ENCODE measurements around the gene TMCO4.

TMCO4 gene

DNA sequence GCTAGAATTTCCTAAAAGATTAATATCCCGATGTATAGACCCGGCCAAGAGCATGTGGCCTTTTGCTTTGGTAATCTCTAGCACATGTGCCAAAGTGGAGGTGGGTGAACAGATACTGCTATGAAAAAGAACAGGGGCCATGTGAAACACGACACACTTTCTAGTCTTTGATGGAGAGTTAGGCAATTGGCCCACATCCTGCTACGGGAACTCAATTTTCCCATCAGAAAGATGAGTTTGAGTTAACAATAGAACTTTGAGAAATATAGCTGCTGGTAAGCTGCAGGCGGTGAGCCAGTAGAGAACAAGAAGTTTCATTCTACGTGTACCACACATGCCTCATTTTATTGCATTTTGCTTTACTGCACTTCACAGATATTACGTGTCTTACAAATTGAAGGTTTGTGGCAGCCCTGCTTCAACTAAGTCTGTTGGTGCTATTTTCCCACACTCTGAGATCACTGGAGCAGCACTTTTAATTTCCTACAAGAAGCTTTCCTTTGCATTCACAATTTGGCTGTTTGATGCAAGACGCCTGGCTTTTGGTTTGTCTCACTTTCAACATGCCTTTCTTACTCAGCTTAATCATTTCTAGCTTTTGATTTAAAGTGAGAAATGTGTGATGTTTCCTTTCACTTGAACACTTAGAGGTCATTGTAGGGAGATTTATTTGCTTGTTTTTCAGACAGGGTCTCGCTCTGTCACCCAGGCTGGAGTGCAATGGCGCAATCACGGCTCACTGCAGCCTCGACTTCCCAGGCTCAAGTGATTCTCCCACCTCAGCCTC lies 88.7 kb downstream of the TMCO4 start:
- no peak for DNase-seq

DNA sequence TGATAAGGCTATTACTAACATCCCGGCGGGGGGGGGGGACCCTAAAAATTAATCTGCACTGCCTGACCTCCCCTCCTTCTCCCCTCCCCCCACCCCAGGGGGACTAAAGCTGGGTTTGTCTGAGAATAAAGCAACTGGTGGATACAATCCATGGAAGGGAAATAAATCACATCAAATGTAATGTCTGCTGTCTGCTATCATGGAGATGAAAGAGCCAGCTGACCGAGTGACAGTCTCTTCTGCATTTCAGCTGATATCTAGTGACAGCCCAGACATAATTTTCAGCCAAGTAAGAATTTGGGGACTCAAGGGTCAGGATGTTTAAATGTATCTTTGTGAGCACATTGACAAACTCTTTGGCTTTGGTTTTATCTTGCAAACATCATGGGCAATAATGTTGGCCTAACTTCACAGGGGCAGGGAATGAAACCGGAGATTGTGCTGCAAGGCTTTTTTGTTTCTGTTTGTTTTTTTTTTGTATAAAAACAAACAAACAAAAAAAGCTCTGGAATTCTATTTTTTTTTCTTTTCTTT lies 90.4 kb downstream of the TMCO4 start:
- no peak for DNase-seq

DNA sequence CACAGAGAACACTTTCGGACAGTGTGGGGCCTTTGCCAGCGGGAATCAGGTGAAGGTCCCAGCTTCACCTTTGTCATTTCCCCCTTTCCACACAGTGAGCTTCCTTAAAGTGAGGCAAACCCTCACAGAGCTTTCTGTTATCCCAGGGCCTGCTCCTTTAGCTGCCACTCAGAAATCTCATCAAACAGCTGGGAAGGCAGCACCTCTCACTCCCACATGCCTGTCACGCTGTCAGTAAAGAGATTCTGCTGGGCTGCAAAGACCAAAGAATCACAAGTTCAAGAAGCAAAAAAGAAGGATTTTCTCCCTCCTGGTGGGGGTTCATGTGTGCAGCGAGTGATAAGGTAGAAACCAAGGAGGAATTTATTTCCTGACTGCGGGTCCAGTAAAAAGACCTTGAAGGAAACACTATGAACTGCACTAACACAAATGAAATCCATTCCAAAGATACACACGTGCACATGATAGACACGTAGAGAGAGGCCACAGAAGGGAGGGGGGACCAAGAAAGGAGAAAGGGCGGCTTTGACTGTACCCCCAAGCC lies 91.1 kb downstream of the TMCO4 start:
- no peak for DNase-seq

DNA sequence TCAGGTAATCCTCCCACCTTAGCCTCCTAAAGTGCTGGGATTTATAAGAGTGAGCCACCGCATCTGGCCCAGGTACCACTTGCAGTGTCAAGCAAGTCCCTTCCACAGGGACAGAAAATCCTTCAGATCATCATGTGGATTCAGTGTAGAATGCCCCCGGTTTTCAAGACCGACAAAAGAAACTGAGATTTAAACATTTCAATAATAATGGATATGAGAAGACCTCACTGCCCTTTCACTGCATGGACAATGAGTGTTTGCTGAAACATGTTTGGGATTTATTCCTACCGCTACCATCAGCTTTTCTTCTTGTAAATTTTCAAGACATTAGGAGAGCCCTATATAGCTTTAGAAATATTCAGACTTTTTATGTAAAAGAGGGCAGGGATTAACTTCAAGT lies 93.6 kb downstream of the TMCO4 start:
- no peak for DNase-seq

DNA sequence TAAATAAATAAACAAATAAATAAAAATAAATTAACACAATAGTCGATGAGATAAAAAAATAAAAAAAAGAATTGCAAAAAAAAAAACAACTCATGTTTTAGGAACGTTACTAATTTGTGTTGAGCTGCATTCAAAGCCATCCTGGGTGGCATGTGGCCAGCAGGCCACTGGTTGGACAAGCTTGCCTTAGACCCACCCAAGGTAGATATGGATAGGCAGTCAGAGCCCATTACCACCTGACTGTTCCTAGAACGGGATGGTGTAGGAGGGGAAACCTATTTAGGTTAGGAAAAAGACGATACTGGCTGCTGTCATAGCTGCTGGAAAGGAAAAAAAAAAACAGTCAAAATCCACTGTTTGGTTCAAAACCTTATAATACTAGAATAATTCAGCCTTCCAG lies 94.3 kb downstream of the TMCO4 start:
- no peak for DNase-seq

DNA sequence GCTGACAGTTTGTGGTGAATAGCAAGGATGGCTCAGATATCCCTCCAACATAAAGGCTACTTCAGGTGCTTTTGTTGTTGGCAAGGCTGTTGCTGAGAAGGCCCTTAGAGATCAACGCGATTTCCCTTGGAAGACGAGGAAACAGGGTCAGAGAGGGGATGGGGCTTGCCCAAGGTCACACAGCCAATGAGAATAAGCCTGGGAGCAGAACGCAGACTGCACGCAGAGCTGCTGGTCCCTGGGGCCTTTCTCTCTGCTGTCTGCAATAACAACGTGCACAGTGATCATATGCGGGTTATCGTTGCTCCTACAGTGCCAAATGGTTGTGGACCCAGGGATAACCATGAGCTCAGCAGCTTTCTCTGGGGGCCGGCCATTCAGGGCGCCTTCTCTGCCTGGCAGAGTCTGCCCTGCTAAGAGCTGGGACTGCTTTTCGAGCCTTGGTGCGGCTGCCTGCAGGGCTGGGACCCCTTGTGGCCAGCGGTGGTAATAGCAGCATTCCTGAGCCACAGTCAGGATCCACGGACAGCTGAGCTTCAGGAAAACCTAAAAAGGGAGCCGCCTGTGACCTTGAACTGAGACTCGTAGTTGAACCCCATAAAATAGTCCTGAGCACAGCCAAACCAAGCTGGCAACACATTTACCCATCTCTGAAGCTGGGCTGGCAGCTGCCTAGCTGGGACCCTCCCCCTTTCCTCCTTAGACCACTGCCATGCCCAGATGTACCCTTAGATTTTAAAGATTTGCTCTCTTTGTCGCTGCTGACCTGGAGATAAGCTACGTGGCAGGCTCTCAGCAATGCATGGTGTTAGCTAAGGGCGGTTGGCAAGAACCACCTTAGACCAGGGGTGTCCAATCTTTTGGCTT lies 95.2 kb downstream of the TMCO4 start:
- DNase-seq, result peak; percentile 61

DNA sequence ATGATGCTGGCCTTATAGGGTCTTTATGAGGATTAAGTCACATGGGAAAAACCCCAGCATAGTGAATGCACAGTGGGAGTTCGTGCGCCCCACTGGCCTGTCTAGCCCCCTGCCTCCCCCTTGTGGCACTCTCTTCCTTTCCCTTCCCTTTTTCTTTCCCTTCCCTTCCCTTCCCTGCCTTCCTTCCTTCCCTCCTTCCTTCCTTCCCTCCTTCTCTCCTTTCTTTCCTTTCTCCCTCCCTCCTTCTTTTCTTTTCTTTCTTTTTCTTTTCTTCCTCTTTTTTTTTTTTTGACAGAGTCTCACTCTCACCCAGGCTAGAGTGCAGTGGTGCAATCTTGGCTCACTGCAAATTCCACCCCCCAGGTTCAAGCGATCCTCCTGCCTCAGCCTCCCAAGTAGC lies 96.4 kb downstream of the TMCO4 start:
- no peak for DNase-seq

DNA sequence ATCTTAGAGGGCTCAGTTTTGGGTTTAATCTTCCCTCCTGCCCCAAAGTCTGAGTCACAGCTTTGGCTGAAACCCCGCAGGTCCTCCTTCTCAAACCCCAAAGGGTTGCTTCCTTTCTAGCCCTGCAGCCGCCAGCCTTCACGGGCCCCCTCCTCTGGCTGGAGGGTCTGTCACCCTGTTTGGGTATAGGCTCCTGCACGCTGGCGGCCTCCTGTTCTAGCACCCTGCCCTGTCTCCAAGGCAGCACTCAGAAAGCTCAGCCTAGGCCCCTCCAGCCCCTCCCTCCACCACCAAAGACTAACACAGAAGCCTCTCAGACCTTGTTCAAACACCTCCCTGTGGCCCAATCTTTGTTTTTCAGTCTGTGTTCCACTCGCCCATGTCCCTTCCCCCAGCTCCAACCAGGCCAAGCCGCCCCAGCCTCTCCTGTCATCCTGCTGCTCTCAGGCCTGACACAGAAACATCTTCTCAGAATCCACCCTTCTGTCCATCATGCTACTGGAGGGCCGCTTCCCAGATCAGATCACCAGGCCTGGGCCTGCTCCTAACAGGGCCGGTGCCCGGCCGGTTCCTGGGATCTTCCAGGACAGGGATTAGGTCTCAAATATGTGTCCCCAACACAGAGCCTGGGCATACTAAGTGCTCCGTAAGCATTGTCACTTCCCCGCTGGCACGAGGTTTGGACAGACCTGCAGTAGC lies 99.5 kb downstream of the TMCO4 start:
- DNase-seq, result no peak

DNA sequence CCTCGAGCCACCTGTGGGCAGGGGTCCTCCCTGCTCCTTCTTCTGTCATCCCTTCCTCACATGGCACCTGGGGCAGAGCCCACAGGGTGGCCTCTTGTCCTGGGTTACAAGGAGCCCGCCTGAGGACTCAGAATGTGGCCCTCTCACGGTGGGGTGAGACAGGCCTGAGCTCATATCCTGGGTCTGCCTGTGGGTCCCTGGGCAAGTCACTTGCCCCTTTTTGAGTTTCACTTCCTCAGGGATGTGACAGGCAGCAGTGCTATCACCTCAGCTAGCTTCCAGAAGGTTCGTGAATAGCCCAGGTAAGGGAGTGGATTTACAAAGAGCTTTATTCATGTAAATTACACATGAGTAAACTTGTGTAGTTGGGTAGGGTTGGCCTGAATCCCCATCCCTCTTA lies 101.5 kb downstream of the TMCO4 start:
- no peak for DNase-seq

DNA sequence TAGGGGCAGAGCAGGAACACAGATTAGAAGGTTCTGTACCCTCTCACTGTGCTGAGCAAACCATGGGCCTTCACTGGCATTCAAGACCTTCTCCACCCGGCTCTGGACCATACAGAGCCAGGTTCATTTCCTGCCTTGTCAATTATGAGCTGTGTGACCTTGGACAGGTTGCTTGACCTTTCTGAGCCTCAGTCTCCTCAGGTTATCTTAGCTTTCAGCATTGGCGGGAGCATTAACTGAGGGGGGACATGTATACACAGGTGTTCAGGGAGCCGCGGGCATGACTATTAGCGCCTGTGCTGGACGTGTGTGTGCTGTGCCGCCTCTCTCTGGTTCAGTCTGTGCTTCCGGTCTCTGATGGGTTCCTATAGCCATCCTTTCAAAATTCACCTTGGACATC lies 102.9 kb downstream of the TMCO4 start:
- DNase-seq, result no peak

DNA sequence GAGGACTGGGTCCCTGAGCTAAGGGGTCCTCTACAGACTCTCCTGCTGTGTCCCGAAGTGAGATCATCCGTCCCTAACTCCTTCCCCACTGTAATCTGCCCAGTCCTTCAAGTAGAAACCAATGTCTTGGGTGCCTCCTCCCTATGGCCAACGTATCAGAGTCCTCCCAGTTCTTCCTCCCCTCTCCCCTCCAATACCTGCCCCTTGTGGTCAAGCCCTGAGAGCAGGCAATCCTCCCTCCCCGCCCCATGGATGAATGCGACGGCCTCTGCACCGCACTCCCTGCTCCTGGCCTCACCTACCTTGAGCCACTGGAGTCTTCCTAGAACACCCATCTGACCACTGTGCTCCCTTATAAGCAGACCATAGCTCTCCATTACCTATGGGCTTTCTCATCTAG lies 103.9 kb downstream of the TMCO4 start:
- DNase-seq, result no peak

DNA sequence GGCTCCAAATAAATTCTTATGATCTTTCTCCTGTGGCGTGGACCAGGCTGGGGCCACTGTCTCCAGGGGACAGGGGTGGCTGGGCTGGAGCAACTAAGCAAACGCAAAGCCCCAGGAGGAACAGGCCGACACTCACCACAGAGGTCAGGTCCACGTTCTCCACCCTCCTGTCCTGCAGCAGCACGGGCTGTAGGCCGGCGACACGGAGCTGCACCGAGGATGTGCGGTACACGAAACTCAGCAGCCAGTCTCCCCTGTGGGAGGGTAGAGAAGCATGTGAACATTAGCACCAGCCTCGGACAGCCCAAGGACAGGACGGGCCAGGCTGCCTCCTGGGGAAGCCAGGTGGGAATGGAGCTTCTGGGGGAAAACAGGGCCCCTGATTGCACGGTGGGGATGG lies 105.4 kb downstream of the TMCO4 start:
- no peak for DNase-seq

DNA sequence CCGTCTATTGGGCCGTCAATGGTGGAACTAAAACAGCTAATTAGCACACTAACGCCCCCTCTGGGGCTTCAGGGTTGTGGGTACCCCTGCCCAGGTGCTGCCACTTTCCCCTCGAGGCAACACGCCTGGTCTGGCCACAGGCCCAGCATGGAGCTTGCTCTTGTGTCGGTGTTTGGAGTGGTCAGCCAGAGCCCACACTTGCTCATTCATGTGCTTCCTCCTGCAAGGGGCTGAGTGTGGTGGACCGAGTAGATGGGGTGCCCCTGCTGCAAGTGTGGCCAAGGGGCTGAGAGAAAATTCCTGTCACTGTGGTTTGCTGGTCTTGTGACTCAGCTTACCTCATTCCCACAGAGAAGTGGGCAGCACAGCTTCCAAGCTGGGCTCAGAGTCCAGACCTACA lies 109.4 kb downstream of the TMCO4 start:
- DNase-seq, result no peak

DNA sequence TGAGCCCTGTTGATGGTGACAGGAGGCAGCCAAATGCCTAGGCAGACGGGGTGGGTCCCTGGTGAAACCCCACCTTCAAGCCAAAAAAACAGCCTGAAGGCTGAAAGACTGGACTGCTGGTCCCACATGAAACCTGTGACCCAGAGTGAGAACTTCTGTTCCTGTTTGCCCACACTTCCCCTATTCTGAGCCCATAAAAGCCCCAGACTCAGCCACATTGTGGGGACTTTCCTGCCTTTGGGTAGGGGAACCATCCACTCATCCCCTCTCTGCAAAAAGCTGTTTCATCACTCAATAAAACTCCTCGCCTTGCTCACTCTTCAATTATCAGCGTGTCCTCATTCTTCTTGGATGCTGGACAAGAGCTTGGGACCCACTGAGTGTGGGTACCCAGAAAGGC lies 109.9 kb downstream of the TMCO4 start:
- no peak for DNase-seq

DNA sequence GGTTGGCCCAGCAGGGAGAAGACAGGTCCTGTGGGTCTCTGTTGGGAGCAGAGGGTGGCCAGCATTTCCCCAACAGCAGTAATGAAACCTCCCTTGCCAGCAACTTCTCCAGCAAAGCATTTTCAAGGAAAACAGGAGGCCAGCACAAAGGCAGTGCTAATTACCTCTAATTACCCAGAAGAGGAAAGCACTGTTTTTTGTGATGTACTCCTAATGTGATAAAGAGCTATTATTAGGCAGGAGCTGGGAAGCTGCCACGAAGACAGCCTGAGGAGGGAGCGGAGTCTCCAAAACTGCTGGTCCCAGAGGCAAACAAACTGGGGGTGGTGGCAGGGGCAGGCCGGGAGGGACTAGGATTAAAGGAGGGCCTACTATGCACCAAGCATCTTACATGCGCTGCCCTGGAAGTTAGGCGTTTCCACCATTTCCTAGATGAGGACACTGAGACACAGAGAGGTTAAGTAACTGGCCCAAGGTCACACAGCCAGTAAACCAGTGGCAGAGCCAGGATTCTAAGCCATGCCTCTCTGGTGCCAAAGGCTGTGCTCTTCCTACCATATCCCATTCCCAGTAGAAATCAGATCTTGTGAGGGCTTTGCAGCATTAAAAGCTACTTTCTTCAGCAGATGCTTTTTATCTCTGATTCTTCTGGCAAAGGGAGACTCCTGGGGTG lies 110.5 kb downstream of the TMCO4 start:
- DNase-seq, result no peak

DNA sequence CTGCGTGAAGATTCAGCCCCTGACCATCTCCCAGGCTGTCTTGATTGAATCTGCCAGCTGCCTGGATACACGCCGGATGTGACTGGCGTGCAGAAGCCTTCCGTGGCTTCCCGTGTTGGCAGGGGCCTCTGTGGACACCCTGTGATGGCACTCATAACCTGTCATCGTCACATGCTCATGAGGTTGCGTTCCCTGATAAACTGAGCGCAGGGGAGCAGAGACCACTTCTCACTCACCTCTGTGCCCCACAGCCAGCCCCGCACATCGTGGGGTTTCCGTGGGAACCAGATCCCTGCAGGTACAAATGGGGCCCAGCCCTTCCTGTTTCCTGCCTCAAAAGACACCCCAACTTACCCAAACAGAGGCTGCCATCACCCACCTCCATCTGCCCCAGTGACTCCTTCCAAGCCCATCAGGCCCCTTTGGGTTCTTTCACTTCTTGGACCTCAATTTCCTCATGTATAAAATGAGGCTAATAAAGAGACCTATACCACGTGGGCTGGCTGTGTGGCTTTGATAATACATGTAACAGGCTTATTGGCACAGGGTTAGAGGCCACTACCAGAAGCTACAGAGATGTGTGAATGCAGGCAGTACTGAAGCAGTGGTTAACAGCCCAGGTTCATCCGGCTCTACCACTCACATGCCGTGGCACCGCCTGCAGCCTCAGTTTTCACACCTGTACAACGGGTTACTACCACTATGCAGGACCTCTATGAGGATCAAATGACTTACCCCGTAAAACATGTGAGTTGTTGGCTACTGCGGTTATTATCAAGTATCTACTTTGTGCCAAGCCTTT lies 111.5 kb downstream of the TMCO4 start:
- no peak for DNase-seq

DNA sequence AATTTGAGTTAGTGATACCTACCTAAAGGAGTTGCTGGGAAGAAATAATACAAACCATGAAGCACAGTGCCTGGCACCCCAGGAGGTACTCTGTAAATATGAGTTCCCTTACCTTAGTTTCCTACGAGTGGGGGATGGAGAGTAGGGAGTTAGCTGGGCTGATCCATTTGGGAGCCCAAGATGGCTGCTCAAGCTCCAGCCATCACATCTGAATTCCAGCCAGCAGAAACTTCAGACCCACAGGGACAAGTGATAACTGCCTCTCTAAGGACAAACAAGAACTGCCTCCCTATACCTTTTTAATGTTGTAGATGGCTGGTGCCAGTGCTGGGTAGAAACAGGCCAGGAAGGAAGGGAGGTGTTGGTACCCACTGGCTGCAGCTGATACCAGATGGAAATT lies 112.3 kb downstream of the TMCO4 start:
- DNase-seq, result no peak

DNA sequence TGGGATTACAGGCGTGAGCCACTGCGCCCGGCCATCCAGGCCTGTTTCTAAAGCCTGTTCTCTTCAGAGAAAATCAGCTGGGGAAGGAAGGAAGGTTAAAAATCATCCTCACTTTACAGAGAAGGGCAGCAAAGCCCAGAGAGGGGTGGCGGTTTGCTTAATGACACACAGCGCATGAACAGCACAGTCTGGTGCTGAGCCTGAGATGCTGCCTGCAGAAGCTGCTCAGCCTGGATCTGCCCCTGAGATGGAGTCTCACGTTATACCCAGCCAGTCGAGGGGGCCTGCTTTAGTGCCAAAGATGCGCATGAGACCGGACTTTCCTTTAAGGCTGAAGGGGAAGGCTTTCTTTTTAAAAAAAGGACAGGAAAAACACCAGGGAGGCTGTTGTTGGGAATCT lies 113.7 kb downstream of the TMCO4 start:
- DNase-seq, result no peak

DNA sequence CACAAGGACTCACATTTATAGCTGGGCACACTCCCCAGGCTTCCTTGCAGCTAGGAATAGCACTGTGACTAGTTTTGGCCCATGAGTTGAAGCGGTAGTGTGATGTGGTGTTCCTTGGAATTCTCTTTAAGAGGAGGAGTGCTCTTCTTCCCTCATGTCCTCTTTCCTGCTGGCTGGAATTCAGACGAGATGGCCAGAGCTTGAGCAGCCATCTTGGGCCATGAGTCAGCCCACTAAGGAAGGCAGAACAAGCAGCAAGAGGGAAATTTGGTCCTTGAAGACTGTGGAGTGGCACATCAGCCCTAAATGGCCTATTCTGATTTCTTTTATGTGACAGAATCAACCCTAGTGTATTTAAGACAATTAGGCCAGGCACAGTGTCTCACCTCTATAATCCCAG lies 115.0 kb downstream of the TMCO4 start:
- no peak for DNase-seq

DNA sequence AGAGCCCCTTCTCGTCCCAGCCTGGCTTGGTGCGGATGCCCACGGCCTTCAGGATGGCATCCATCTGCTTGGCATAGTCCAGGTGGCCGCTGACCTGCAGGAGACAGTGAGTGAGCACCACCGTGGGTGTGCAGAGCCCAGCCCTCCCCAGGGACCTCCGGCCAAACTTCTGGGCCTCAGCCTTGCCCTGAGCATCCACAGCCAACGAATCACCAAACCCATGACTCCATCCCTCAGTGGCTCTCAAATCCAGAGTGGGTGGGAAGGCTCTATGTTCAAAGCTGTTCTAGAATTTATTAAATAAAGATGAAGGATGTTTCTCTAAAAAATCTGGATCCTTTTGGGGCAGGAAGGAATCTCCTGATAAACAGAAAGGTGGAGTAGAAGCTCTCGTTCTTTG lies 116.4 kb downstream of the TMCO4 start:
- DNase-seq, result no peak

DNA sequence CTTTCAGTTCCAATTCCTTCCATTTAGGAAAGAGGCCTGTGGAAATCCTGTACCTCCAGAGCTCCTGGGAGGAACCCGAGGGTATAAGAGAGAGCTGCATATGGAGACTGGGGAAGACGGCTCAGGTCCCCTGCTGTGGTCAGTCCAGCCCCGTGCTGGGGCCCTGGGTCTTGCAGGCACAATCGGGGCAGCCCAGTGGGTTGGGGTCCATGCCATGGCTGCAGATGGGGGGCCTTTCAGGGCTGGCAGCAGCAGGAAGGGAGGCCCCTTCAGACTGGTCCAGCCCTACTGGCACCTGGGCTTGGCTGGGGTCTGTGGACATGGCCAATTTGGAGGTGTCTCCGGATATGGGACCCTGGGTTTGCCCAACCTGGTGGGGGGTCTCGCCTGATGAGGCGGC lies 116.8 kb downstream of the TMCO4 start:
- no peak for DNase-seq

DNA sequence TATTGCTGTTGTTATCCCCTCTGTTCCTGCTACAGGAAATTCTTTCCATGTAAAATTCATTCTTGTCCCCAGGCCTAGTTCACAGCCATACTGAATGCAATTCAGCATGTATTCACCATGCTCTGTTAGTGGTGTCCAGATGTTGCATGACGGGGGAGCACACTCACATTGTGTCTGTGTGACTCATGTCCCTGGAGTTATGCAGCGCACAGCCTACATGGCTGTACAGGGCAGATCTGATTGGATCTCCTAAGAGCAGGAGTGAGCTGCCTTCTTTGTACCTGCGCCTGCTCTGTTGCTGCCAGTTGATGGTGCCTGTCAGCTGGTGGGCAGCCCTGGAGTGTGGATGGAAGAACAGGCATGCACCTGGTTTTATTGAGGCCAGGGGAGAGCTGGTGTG lies 117.5 kb downstream of the TMCO4 start:
- DNase-seq, result no peak
